HepG2 (cell line): ENCODE measurements around the gene UCN. TPM values are rescaled to one million over a fixed set of nuclear protein-coding genes. Genes with fewer than 3 reads are reported as not detected.
A peak's percentile ranks its signal among the peaks of the same experiment; 100 is the strongest.

Experiments used
- MED1 ChIP-seq: sonication (generic); formaldehyde crosslinking; IDR thresholded peaks from 2 replicates; pipeline ENCODE4 v1.4.0; 2020; ENCODE audit warnings: missing genetic modification reagents
- RBAK ChIP-seq: sonication (generic); formaldehyde crosslinking; IDR thresholded peaks from 2 replicates; pipeline ENCODE4 v1.5.1; 2020; ENCODE audit warnings: mild to moderate bottlenecking, missing genetic modification reagents
- RBM39 ChIP-seq: fragments of 200-400 bp; formaldehyde crosslinking; IDR thresholded peaks from one replicate; pipeline ENCODE4 v1.6.1; 2018; ENCODE audit warnings: antibody characterized with exemption, mild to moderate bottlenecking, low read depth, low read length; ENCODE audit not compliant: poor library complexity, severe bottlenecking
- SP5 ChIP-seq: IDR thresholded peaks from 2 replicates; pipeline ENCODE4 v1.6.1; 2016; ENCODE audit warnings: low read depth, borderline replicate concordance
- ZNF24 ChIP-seq: fragments of 450-650 bp; IDR thresholded peaks from 2 replicates; pipeline ENCODE4 v1.6.1; 2017; ENCODE audit warnings: antibody characterized with exemption, mild to moderate bottlenecking
- ZNF263 ChIP-seq: sonication (generic); formaldehyde crosslinking; IDR thresholded peaks from 2 replicates; pipeline ENCODE4 v1.4.0; 2020; ENCODE audit warnings: missing genetic modification reagents
- ZSCAN20 ChIP-seq: sonication (generic); formaldehyde crosslinking; IDR thresholded peaks from 2 replicates; pipeline ENCODE4 v1.4.0; 2020; ENCODE audit warnings: missing genetic modification reagents, mild to moderate bottlenecking, borderline replicate concordance
- polyA plus RNA-seq, 8 experiments: library from polyadenylated mRNA; depleted of rRNA in 3 of 8; stranded (reverse) in 7 of 8; unstranded in 1 of 8; fragments of >200 nt; fragmentation: Illumina TruSeq in 4 of 8; extraction: Trizol in 4 of 8; gene quantifications; 2 replicates each; pipeline versions ENCODE4 v1.2.1 to v1.2.3, GENCODE V29; 2011 to 2016; ENCODE audit warnings: low read depth in 4 of 8, missing spikeins in 1 of 8, mixed read lengths in 1 of 8; ENCODE audit not compliant: insufficient read depth in 1 of 8
- total RNA-seq, 5 experiments: library from RNA; depleted of rRNA; stranded (reverse); fragments of >200 nt; fragmentation: Illumina TruSeq; extraction: Trizol; gene quantifications; 2 replicates each; pipeline ENCODE4 v1.2.3, GENCODE V29; 2016; ENCODE audit warnings: low read depth in 1 of 5
- TF ChIP-seq, protein P1 (sequence below): sonication (generic); formaldehyde crosslinking; IDR thresholded peaks from 2 replicates; pipeline ENCODE4 v1.4.0; 2020; ENCODE audit warnings: mild to moderate bottlenecking, missing genetic modification reagents
- TF ChIP-seq, protein P2 (sequence below): sonication (generic); formaldehyde crosslinking; IDR thresholded peaks from 2 replicates; pipeline ENCODE4 v1.5.0; 2020; ENCODE audit warnings: missing genetic modification reagents
- TF ChIP-seq, protein P3 (sequence below): sonication (generic); formaldehyde crosslinking; IDR thresholded peaks from 2 replicates; pipeline ENCODE4 v1.4.0; 2020; ENCODE audit warnings: missing genetic modification reagents
- TF ChIP-seq, protein P4 (sequence below): sonication (generic); formaldehyde crosslinking; IDR thresholded peaks from 2 replicates; pipeline ENCODE4 v1.4.0; 2020; ENCODE audit warnings: mild to moderate bottlenecking, missing genetic modification reagents
- TF ChIP-seq, protein P5 (sequence below): sonication (generic); formaldehyde crosslinking; IDR thresholded peaks from 2 replicates; pipeline ENCODE4 v1.4.0; 2020; ENCODE audit warnings: missing genetic modification reagents, mild to moderate bottlenecking, borderline replicate concordance

Gene UCN
- total and polyA plus RNA-seq, 2 of the 13 experiments (the other 11 are each of a cell fraction or from before 2014, with no cell fraction given) = 1.2 to 2.3 TPM

DNA sequence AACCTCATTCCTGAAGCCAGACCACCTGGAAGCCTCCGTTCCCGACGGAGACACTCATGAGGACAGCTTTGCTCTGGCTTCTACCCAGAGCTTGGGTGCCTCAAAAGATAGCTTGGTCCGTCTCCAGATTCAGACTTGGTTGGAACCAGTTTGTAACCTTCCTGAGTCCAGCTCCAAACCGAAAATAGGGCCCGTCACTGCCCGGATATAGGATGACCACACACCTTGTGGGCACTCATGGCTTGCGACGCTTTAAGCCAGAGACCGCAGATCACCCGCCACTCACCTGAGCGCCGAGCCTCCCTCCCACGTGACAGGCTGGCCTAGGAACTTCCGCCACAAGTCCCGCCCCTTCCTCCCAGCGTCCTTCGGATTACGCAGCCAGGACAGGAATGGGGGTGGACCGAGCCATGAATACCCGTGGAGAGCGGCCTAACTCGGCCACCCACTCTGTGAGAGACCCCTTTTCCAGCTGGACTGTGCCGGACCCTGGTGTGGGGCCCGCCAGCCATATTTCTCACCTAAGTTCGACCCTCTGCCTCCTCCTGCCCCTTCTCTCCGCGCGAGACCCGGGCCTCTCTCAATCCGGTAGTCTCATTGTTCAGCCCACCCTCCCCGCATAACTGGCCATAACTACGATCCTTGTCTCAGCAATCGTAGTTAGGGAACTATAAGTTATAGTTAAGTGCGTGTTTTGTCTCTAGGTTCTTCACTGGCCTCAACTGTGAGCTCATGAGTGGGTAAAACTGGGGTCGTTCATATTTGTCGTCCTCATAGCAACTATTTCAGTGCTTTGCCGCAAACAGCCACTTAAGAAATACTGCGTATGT lies 14.7 kb upstream of the UCN start, which contains the start of gene MPV17 (continued):
- TF ChIP-seq, protein P1, sequence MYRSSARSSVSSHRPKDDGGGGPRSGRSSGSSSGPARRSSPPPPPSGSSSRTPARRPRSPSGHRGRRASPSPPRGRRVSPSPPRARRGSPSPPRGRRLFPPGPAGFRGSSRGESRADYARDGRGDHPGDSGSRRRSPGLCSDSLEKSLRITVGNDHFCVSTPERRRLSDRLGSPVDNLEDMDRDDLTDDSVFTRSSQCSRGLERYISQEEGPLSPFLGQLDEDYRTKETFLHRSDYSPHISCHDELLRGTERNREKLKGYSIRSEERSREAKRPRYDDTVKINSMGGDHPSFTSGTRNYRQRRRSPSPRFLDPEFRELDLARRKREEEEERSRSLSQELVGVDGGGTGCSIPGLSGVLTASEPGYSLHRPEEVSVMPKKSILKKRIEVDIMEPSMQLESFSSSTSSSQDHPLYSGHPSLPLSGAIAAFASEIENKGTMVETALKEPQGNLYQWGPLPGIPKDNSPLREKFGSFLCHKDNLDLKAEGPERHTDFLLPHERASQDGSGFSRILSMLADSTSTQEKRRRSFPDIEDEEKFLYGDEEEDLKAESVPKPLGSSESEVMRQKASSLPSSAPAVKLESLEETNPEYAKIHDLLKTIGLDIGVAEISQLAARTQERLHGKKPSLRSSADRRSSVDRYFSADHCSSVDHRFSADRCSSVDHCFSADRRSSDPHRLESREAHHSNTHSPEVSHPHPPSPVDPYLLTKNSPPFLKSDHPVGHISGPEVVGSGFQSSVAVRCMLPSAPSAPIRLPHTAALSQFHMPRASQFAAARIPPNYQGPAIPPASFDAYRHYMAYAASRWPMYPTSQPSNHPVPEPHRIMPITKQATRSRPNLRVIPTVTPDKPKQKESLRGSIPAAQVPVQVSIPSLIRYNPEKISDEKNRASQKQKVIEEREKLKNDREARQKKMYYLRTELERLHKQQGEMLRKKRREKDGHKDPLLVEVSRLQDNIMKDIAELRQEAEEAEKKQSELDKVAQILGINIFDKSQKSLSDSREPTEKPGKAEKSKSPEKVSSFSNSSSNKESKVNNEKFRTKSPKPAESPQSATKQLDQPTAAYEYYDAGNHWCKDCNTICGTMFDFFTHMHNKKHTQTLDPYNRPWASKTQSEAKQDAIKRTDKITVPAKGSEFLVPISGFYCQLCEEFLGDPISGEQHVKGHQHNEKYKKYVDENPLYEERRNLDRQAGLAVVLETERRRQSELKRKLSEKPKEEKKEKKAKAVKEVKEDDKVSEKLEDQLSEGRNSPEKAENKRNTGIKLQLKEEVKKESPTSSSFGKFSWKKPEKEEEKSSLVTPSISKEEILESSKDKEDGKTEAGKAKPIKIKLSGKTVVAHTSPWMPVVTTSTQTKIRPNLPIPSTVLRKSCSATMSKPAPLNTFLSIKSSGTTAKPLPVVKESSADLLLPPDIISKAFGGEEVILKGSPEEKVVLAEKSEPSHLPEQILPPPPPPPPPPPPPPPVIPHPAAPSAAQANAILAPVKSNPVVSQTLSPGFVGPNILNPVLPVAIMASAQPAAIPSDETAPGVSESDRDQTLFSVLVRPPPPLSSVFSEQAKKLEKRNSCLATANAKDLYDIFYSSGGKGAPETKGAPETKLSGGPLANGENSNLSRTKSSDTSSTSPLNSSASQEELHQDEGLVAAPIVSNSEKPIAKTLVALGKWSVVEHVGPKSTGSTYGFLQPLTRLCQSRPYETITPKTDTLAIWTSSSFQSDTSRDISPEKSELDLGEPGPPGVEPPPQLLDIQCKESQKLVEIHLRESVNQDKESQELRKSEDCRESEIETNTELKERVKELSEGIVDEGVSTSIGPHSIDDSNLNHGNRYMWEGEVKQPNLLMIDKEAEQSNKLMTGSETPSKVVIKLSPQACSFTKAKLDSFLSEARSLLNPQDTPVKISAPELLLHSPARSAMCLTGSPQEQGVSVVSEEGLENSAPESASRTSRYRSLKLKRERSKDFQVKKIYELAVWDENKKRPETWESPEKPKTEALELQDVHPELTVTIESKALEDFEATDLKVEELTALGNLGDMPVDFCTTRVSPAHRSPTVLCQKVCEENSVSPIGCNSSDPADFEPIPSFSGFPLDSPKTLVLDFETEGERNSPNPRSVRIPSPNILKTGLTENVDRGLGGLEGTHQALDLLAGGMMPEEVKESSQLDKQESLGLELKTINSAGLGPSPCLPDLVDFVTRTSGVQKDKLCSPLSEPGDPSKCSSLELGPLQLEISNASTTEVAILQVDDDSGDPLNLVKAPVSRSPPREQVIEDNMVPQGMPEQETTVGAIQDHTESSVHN (CRISPR knock-in tag) = no peak
- peak; percentile 54; the same call in 1 of the 2 replicates for TF ChIP-seq MED1 (CRISPR knock-in tag)
- TF ChIP-seq, protein P2, sequence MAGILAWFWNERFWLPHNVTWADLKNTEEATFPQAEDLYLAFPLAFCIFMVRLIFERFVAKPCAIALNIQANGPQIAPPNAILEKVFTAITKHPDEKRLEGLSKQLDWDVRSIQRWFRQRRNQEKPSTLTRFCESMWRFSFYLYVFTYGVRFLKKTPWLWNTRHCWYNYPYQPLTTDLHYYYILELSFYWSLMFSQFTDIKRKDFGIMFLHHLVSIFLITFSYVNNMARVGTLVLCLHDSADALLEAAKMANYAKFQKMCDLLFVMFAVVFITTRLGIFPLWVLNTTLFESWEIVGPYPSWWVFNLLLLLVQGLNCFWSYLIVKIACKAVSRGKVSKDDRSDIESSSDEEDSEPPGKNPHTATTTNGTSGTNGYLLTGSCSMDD (CRISPR knock-in tag) = no peak
- TF ChIP-seq RBM39 = peak; percentile 93
- no peak for TF ChIP-seq RBAK (CRISPR knock-in tag)
- TF ChIP-seq ZNF24 = no peak
- no peak; the same call in 1 of the 2 replicates for TF ChIP-seq ZSCAN20 (CRISPR knock-in tag)
- TF ChIP-seq, protein P3, sequence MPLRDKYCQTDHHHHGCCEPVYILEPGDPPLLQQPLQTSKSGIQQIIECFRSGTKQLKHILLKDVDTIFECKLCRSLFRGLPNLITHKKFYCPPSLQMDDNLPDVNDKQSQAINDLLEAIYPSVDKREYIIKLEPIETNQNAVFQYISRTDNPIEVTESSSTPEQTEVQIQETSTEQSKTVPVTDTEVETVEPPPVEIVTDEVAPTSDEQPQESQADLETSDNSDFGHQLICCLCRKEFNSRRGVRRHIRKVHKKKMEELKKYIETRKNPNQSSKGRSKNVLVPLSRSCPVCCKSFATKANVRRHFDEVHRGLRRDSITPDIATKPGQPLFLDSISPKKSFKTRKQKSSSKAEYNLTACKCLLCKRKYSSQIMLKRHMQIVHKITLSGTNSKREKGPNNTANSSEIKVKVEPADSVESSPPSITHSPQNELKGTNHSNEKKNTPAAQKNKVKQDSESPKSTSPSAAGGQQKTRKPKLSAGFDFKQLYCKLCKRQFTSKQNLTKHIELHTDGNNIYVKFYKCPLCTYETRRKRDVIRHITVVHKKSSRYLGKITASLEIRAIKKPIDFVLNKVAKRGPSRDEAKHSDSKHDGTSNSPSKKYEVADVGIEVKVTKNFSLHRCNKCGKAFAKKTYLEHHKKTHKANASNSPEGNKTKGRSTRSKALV (CRISPR knock-in tag) = peak; percentile 76; the same call in 1 of the 2 replicates
- peak; percentile 55; the same call in 1 of the 2 replicates for TF ChIP-seq ZNF263
- peak; percentile 66; the same call in 1 of the 2 replicates for TF ChIP-seq SP5 (CRISPR knock-in tag)
- TF ChIP-seq, protein P4, sequence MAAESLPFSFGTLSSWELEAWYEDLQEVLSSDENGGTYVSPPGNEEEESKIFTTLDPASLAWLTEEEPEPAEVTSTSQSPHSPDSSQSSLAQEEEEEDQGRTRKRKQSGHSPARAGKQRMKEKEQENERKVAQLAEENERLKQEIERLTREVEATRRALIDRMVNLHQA (CRISPR knock-in tag) = 0 out of 2 replicates have a peak, but pooled peaks have one; percentile 43
- TF ChIP-seq, protein P5, sequence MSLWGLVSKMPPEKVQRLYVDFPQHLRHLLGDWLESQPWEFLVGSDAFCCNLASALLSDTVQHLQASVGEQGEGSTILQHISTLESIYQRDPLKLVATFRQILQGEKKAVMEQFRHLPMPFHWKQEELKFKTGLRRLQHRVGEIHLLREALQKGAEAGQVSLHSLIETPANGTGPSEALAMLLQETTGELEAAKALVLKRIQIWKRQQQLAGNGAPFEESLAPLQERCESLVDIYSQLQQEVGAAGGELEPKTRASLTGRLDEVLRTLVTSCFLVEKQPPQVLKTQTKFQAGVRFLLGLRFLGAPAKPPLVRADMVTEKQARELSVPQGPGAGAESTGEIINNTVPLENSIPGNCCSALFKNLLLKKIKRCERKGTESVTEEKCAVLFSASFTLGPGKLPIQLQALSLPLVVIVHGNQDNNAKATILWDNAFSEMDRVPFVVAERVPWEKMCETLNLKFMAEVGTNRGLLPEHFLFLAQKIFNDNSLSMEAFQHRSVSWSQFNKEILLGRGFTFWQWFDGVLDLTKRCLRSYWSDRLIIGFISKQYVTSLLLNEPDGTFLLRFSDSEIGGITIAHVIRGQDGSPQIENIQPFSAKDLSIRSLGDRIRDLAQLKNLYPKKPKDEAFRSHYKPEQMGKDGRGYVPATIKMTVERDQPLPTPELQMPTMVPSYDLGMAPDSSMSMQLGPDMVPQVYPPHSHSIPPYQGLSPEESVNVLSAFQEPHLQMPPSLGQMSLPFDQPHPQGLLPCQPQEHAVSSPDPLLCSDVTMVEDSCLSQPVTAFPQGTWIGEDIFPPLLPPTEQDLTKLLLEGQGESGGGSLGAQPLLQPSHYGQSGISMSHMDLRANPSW (CRISPR knock-in tag) = peak; percentile 44
